SKM-1 (cell line): ENCODE measurements around the gene MISP3.

ENCODE experiments used
- DNase-seq: peaks from one replicate; lab custom pipeline; 2025; ENCODE audit not compliant: unreplicated experiment; lab: John Stamatoyannopoulos, UW

The MISP3 gene

DNA sequence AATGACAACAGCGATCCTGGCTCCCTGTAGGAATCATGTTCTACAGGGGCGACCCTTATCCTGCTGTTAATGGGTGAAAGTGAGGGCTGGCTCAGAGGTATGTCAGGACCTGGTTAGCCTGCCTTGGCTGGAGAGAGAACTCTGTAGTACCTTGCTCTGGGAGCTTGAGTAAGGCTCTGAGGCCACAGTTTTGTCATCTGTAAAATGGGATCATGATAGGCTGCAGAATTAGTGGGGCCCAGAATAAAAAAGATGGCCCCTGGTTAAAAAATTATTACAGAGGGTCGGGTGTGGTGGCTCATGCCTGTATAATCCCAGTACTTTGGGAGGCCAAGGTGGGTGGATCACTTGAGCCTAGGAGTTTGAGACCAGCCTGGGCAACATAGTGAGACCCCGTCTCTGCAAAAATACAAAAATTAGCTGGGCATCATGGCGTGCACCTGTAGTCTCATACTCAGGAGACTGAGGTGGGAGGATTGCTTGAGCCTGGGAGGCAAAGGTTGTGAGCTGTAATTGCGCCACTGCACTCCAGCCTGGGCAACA is 28.5 kb downstream of the MISP3 start:
- DNase-seq: no peak

DNA sequence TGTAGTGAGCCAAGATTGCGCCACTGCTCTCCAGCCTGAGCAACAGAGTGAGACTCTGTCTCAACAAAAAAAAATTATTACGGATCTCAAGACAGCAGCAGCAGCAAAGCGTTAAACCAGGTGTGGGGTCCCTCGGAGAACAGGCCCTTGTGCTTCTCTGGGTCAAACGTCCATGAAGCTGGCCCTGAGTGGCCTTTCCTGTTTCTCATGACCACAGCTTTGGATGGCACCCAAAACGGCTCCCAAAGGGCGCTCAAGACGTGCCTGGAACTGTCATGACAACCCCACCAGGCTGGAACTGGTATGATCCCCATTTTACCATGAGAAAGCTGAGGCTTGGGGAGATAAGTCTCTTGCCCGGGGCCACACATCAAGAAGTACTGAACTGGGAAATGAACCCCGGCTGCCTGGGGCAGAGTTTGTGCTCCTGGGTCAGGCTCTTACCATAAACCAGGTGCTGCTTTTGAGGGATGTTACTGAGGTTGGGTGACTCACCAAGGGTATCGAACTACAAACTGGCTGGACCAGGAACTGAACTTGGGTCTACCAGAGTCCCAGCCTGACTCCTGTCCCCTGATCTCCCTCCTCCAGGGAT is 29.6 kb downstream of the MISP3 start:
- DNase-seq: no peak

DNA sequence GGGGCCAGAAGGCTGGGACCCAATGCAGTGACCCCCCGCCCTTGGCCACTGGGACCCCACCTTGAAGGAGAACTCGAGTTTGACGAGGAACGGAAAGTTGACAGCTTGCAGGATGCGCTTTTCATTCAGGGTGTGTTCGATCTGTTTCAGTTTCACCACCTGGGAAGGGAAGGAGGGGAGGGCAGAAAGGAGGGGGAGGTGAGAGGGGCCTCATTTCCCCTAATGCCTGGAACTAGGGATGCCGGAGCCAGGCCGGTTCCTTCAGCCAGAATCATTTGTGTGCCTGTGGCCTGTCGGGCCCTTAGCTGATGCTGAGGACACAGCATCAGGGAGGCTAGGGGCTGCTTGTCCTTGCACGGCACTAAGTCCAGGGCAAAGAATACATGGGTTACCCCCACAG is 30.2 kb downstream of the MISP3 start:
- no peak for DNase-seq

DNA sequence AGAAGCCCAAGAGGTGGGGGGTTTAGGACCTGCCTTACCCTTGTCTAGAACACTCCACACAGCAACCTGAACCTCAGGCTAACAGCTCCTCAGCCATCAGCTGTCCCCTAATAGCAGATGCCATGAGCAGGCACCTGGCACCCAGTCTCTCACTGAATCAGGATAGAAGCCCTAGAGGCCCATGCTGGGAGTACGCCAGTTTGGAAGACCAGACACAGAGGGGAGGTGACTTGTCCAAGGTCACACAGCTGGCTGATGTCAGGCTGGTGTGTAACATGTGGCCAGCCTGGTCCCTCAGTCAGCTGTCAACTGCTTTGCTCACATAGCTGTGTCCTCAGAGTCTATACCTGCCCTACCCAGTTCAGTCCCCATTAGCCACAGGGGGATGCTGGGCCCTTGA is 30.7 kb downstream of the MISP3 start:
- DNase-seq: no peak

DNA sequence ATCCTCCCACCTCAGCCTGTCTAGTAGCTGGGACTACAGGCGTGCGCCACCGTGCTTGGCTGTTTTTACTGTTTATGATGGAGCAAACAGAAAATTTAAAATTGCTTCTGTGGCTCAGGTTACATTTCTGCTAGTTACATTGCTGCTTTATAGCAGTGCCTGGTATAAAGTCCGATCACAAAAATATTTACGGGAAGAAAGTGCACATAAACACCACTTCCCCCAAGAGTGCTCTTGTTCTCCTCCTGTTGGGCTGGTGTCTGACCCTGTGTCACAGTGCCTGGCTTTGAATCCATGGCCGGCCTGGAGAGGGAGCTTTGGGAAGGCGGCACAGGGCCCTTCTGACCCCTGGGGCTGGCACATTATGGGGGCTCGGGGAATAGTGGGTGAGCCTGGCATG is 33.1 kb downstream of the MISP3 start:
- DNase-seq: no peak

DNA sequence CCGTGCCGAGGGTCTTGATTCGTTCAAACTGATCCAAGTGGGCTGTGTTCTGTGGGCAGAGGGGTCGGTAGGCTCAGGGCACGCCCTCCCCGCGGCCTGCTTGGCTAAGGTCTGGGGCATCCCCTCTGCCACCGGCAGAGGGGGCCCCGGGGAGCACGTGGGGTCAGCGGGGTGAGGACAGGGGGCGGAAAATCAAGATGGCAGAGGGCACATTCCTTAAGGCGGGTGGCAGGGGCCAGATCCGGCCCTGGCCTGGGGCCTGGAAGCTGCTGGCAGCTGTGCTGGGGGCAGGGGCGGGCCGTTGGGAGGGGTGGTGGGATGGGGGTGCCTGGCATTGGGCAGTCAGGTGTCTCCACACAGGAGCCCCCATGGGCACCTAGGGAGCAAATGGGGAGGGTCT is 34.3 kb downstream of the MISP3 start:
- no peak for DNase-seq

DNA sequence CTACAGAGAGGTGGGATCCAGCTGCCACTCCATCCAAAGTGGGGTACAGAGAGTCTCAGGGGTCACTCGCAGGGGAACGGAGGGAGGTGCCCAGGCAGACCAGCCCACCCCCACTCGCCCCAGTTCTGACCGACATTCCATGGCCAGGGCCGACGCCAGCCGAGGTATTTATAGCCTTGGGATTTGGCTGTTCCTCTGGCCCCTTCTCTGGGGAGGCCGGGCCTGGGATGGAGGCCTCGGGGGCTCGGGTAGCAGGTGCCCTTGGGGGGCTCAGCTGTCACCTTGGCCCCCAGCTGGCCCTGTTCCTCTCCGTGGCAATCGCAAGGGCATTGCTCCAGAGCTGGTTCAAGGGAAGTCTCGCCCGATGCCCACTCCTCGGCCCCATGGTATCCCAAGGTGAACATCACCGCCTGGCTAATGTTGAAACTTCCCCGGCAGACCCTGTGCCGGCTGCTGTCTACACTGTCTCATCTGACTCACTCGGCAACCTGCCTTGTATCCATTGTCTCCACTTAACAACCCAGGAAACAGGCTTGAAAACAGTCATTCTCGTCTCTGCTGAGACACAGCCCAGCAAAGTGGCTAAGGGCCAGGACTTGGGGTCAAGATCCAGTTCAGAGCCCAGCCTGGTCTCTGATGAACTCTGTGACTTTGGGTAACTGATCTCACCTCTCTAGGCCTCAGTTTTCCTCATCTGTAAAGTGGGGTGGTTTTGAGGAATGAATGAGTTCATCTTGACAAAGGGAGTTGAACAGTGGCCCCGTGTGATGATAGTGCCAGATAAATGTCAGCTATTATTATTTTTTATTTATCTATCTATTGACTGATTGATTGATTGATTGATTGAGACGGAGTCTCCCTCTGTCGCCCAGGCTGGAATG is 35.2 kb downstream of the MISP3 start:
- DNase-seq: no peak

DNA sequence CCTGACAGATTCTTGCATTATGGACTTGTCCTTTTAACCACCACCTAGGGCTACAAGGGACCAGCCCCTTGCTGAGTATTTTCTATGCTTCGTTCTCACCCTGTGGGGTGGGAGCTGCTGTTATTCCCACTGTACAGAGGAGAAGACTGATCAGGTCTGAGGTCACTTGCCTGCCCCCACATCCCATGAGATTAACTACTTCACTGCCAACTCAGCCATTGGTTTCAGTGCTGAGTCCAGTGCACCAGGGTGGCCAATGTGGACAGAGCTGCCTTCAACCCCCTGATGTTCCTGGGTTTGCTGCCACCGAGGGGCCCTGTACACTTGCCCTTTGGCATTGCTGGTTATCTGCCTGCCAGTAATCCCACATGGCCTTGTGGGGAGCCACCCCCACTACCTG is 38.1 kb downstream of the MISP3 start:
- DNase-seq: no peak

DNA sequence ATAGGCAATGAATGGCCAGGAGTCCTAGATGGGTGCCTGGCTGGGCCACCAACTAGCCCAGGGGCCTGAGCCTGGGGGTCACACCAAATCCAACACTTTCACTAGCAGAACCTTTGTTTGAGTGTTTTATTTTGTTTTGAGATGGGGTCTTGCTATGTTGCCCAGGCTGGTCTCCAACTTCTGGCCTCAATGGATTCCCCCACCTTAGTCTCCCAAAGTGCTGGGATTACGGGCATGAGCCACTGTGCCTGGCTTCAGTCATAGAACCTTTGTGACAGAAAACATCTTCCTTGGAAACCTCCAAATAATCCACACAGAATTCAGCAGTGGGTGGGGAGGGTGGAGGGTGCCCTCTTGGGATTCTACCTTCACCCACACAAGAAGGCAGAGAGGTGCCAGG is 38.9 kb downstream of the MISP3 start:
- DNase-seq: no peak

DNA sequence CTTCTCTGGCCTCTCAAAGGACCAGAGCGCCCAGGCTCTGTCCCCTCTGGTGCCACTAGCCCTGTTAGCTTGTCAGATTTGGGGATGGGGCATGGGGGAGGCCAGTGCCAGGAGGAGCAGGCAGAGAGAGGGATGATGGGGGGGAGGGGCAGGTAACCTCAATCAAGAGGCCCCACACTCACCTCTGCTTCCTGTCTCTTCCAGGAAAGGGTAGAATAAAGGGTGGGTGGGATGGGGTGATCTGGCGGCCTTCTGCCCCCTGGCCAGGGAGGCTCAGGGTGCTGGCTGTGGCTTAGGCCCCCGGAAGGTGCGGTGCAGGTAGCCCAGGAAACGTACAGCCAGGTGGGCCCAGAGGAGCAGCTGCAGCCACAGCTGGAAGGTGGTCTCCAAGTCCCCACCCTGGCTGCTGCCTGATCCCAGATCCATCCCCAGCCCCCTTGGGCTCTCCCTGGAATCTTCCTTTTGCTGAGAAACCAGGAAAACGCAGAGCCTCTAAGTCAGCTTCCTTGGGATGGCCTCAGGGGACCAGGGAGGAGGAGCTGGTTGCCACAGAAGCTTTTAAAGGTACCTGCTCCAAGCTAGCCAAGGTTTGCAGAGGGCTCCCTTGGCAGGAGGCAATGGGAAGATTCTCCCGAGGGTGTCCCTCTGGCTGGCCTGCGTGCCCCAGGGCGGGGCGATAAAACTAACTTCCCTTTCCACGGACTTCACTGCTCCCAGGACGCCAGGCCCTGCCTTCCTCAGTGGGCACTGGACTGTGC is 39.6 kb downstream of the MISP3 start:
- DNase-seq: no peak

DNA sequence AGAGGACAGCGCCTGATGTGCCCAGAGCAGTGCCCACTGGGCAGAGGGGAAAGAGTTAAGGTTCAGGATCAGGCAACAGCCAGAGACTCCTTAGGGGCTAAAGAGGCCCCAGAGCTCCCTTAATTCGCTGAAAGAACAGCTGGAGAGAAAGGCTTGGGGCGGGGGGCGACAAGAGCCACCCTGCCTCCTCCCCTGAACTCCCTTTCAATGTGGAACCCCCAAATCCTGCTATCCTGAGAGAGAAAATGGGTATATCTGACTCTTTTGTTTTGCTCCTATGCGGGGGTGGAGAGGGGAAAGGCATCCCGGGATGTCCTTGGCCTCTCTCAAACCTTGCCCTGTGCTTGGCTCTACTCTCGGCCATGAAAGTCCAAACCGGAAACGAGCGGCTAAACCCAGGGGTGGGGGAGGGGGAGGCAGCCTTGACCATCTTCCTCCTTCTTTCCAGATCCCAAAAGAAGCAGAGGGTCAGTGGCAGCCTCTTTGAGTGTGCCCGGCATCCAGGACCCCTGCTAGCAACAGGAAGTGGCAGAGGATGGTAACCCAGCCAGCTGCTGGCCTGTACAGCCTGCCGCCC is 40.3 kb downstream of the MISP3 start:
- no peak for DNase-seq

DNA sequence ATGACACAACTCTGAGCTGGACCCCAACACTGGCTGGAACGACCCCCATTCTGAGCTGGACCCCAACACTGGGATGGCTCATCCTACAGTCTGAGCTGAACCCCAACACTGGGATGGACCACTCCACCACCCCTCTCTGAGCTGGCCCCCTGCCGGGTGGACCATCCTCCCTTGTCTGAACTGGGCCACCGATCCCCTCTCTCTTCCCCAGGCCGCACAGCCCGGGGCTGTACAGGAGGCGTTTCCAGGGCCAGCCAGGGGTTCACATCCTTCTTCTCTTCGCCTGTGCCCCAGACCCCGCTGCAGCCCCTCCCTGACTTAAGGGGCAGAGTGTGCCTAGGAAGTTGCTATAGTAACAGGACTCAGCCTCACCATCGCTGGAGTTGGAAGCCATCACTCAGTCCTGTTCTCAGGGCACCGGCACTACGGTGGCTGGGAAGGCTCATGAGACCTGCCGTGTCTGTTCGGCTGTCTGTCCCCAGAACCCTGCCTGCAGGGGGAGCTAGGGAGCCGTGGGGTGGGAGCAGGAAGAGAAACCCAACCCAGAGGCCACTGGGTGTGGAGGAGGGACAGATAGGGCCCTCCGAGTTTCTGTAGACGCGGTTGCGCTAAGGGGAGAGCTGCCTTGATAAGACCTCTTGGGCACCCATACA is 41.3 kb downstream of the MISP3 start:
- no peak for DNase-seq

DNA sequence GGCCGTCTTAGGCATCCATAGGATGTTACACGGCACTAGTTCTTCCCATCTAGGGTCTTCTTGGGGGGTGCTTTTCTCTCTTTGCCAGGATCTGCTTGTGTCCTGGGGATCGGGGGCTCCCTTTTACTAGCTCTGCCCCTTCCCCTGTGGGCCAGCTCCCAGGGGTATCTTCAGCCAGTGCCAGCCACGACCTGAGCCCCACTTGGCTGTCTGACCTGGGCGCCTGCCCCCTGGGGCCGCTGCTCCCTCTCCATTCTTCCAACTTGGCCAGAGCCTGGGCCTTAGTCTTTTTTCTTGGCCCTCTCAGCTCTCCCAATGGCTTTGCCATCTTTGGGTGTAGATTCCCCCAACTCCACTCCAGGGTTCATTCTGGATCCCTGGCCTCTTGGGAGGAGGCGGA is 41.9 kb downstream of the MISP3 start:
- DNase-seq: no peak

DNA sequence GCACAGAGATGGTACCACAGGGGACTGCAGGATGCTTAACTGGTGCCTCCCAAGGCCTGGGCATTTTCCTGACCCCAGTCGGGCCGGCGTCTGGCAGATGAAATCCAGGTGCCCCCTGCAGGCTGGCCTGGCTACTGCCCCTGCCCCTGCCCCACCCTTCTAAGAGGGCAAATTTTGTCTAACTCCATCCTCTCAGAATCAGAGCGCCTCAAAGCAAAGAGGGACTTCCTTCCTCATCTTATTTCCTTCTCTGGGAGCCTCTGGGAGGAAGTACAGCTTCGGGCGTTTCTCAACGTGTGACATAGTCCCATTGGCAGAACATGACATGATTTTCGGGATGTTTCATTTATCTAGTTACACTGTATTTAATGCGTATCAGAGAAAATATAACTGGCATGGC is 42.3 kb downstream of the MISP3 start:
- DNase-seq: peak; percentile 82

DNA sequence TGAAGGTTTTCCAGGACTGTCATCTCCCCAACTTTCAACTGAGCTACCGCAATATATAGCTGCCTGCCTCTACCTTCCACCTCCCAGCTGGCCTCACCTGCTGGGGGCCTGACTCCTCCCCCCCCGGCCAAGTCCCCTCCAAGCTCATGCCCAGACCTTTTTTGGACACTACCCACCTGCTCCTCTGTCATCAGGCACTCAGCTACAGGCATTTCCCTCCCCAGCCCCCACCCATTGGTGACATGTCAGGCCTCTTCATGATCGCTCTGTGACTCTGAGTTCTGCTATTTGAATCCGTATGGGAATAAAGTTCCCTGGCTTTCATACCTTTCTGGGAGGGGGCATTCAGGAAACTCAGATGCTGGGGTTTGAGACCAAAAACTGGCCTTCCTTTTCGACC is 43.2 kb downstream of the MISP3 start:
- no peak for DNase-seq

DNA sequence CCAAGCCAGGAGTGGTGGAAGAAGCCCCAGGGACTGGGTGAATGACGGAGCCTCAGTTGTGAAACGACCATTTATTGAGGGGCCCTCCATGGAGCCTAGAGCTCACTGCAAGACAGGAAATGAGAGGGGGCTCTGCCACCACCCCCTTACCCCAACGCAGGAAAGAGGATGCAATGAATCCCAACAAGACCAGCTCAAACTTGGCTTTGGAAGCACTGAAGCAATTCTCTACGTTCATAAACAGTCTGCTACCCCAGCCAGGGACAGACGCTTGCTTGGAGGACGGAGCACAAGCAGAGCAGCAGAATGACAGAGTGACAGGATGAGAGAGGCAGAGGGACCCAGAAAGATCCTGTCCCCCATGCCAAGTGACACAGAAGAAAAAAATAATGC is 43.9 kb downstream of the MISP3 start:
- no peak for DNase-seq

DNA sequence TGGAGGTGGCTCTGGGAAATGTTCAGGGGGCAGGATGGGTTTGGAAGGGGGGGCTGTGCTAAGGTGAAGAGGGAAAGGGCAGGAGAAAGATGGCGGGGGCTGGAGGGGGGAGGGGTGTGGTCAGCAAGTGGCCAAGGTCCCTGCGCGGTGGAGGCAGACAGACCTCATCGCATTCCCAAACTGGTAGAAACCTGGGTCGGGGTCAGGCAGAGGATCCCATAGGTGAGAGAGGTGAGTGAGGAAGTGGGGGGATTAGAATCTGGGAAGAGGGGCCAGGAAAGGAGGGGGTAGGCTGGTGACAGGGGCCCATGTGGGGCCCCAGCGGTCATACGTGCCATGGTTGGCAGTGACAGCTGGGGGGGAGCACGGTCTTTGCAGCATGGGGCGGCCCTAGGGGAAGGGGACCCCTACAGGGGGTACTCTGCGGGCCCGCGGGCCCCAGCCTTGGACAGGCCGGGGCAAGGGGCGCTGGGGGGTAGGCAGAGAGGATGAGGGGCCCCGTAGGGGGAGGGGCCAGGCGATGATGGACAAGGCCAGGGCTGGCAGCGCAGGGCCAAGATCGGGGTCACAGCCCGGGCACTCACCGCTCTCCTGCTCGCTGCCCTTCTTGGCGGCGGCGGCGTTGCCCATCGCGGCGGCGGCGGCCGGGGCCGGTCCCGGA is 44.5 kb downstream of the MISP3 start:
- DNase-seq: no peak

DNA sequence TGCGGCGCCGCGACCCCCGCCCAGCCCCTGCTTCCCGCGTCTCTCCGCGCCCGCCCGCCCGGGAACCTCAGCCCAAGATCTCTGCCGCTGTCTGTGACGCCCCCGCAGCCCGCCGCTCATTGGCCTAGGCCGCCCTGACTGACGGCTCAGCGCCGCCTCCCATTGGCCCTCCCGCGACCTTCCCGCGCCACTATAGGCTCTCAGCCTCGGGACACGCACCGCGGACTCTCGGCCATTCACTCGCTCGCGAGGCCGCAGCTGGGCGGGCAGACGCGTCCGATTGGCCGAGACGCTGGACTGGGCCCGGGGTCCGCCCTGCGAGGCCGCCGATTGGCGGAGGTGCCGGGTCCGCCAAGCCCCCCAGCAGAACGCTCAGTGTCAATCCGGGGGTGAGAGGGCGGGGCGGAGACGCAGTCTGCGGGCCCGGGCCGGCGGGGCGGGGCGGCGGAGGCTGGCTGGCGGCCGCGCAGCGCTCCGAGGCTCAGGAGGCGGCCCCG is 45.1 kb downstream of the MISP3 start, which contains the start of gene PRKACA:
Gene PRKACA (minus strand): TSS at position 95 of the 497 bp plus-strand sequence. CDS start 215 bp downstream, outside the sequence.
- peak; percentile 89 for DNase-seq

DNA sequence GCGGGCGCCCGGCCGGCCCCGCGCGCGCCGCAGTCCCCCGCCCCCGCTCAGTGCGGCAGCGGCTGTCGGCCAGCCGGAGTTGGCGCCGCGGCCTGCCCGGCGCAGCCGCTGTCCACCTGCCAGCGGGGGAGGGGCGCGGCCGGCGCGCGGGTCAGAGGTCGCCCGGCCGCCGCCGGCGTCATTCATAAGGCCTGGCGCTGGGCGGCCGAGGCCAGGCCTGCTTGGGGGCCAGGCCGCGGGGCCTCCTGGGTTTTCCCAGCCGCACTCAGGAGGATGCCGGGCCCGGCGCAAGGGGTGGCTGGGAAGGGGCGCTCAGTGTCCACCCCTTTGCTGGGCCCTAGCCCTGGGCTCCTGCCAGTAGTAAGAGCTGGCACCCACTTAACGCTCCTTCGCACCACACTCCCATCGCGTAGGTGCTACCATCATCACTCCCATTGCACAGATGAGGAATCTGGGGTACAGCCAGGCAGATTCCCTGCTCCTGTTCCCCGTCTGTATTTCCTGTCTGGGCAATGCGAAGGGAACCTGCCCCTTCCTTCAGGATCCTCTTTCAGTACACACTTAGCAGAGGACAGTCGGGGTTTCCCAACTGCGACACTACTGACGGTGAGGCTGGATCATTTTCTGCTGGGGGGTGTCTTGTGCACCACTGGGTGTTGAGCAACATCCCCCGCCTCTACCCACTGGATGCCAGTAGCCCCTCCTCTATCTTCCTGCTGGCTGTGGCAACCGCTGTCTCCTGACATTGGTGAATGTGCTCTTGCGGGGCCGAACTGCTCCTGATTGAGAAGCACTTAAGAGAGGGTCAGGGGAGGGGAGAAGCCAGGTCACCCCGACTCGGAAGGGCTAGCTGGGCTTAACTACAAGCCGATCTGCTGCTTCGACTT is 45.8 kb downstream of the MISP3 start:
- DNase-seq: peak; percentile 76
